Osteoblast (primary cell): Measurements from ENCODE around the gene DIO3. TPM values are rescaled to one million over a fixed set of nuclear protein-coding genes. Genes with fewer than 3 reads are reported as not detected.

Source experiments
- DNase-seq: peaks from one replicate; pipeline ENCODE4 v3.0.0; 2011; ENCODE audit warnings: low spot score, mixed read lengths; ENCODE audit not compliant: insufficient read length; ENCODE audit errors: missing footprints
- H2AFZ ChIP-seq: 2 replicates; pipeline ENCODE4 v1.6.0; 2011; ENCODE audit warnings: mild to moderate bottlenecking, low read length
- H3K27ac ChIP-seq: 2 replicates; pipeline ENCODE4 v1.5.1; 2011; ENCODE audit warnings: mild to moderate bottlenecking, low read depth, low read length, moderate library complexity
- H3K27me3 ChIP-seq: 2 replicates; pipeline ENCODE4 v1.6.0; 2012; ENCODE audit warnings: mild to moderate bottlenecking, control low read depth, inconsistent platforms, low read length, moderate library complexity; ENCODE audit not compliant: insufficient read depth
- H3K36me3 ChIP-seq: 2 replicates; pipeline ENCODE4 v1.5.1; 2011; ENCODE audit warnings: mild to moderate bottlenecking, low read length, control low read depth, moderate library complexity; ENCODE audit not compliant: insufficient read depth
- H3K4me1 ChIP-seq: 2 replicates; pipeline ENCODE4 v1.5.1; 2011; ENCODE audit warnings: mild to moderate bottlenecking, low read length, control low read depth, moderate library complexity; ENCODE audit not compliant: insufficient read depth
- H3K4me2 ChIP-seq: 2 replicates; pipeline ENCODE4 v1.6.0; 2011; ENCODE audit warnings: mild to moderate bottlenecking, low read length; ENCODE audit not compliant: insufficient read depth
- H3K4me3 ChIP-seq: fragments of 200-600 bp; sonication (generic); 3 replicates; pipeline ENCODE4 v1.5.1; 2012; ENCODE audit warnings: mild to moderate bottlenecking, low read length, inconsistent platforms; ENCODE audit not compliant: insufficient read depth
- H3K79me2 ChIP-seq: 2 replicates; pipeline ENCODE4 v1.6.0; 2012; ENCODE audit warnings: mild to moderate bottlenecking, low read length, control low read depth, inconsistent platforms; ENCODE audit not compliant: insufficient read depth
- H3K9me3 ChIP-seq: 2 replicates; pipeline ENCODE4 v1.5.1; 2011; ENCODE audit warnings: low read depth, low read length, control low read depth
- H4K20me1 ChIP-seq: 2 replicates; pipeline ENCODE4 v1.6.0; 2012; ENCODE audit warnings: mild to moderate bottlenecking, low read length, control low read depth; ENCODE audit not compliant: insufficient read depth
- CTCF ChIP-seq: IDR thresholded peaks from 2 replicates; pipeline ENCODE4 v1.5.1; 2011; ENCODE audit warnings: mild to moderate bottlenecking, low read depth, low read length, moderate library complexity; ENCODE audit errors: extremely low read depth
- total RNA-seq: library from RNA; depleted of rRNA; stranded (reverse); fragments of >200 nt; gene quantifications from 2 replicates; pipeline ENCODE4 v1.2.3, GENCODE V29; 2012

The DIO3 gene
- total RNA-seq, 1 donor = not detected

- no peak for TF ChIP-seq CTCF
- peak; percentile 55 for DNase-seq
Measured at GRCh38 chr14:101593411-101594238, 32.3 kb downstream of the DIO3 start.

GRCh38 chr14:101594511-101595148 is 33.3 kb downstream of the DIO3 start:
- peak; percentile 62 for DNase-seq
- Histone ChIP-seq H3K4me2 (no peak overlapping the region), H3K4me3 (no peak overlapping the region), H3K9me3 (no peaks in the 10 kb centered on the region), H3K36me3 (no peaks in the 10 kb centered on the region), H3K79me2 (no peaks in the 10 kb centered on the region), H3K27me3 (no peaks in the 10 kb centered on the region), H3K4me1 (no peaks in the 10 kb centered on the region), H2AFZ (no peak overlapping the region), H4K20me1 (no peaks in the 10 kb centered on the region), H3K27ac (no peak overlapping the region)
- TF ChIP-seq CTCF = no peak

More at GRCh38 chr14:101593411-101594238, 32.3 kb downstream of the DIO3 start:
- H3K27ac ChIP-seq = no peak overlapping the region
- H3K4me3 ChIP-seq = no peak overlapping the region
- H3K27me3 ChIP-seq = no peaks in the 10 kb centered on the region
- no peak overlapping the region for H2AFZ ChIP-seq
- H3K79me2 ChIP-seq = no peaks in the 10 kb centered on the region
- H3K9me3 ChIP-seq = no peaks in the 10 kb centered on the region
- H3K4me2 ChIP-seq = no peak overlapping the region
- no peaks in the 10 kb centered on the region for H4K20me1 ChIP-seq
- H3K4me1 ChIP-seq = no peaks in the 10 kb centered on the region
- H3K36me3 ChIP-seq = no peaks in the 10 kb centered on the region

- no peak for TF ChIP-seq CTCF
- Histone ChIP-seq H3K4me3 (no peak overlapping the region), H3K4me1 (no peaks in the 10 kb centered on the region), H2AFZ (no peak overlapping the region), H3K9me3 (no peaks in the 10 kb centered on the region), H3K4me2 (no peak overlapping the region), H3K27ac (no peak overlapping the region), H3K36me3 (no peaks in the 10 kb centered on the region), H3K27me3 (no peaks in the 10 kb centered on the region), H3K79me2 (no peaks in the 10 kb centered on the region), H4K20me1 (no peaks in the 10 kb centered on the region)
- DNase-seq = peak; percentile 72
Measured at GRCh38 chr14:101595349-101595748, 34.1 kb downstream of the DIO3 start.

- Histone ChIP-seq H3K4me3 (no peak overlapping the region), H3K27me3 (no peaks in the 10 kb centered on the region), H3K36me3 (no peaks in the 10 kb centered on the region), H3K27ac (no peak overlapping the region), H2AFZ (no peak overlapping the region), H3K9me3 (no peaks in the 10 kb centered on the region), H4K20me1 (no peaks in the 10 kb centered on the region), H3K79me2 (no peaks in the 10 kb centered on the region), H3K4me1 (no peaks in the 10 kb centered on the region), H3K4me2 (no peak overlapping the region)
- no peak for TF ChIP-seq CTCF
- DNase-seq = peak; percentile 60
Measured at GRCh38 chr14:101595887-101596721, 34.8 kb downstream of the DIO3 start.
